HCT116 (cell line): ENCODE measurements around the gene GADD45A. TPM values are rescaled to one million over a fixed set of nuclear protein-coding genes. Genes with fewer than 3 reads are reported as not detected.

Experiments
- ATAC-seq: fragments of 200-7000 bp; cut with Tn5 transposase; 2 replicates; pipeline ENCODE4 v1.9.1; 2020; ENCODE audit warnings: mild to moderate bottlenecking, moderate library complexity
- BruUV-seq: library from RNA; stranded (reverse); fragments of 400-500 nt; replicated peaks from 2 replicates; lab custom pipeline; 2021; lab: Mats Ljungman, UMichigan
- CTCF ChIA-PET: fragments of 300-600 bp; sonication (Branson Sonifier 250); formaldehyde crosslinking; loops from one replicate; lab custom pipeline; 2021; ENCODE audit warnings: antibody characterized with exemption; lab: Charles Lee
- POLR2A ChIA-PET: fragments of 300-600, 350-600 bp; sonication (Branson Sonifier 250); formaldehyde crosslinking; loops from one replicate; lab custom pipeline; 2021; ENCODE audit warnings: antibody characterized with exemption; lab: Charles Lee
- RAD21 ChIA-PET, 2 experiments: fragments of 300-600 bp; sonication (Branson Sonifier 250); formaldehyde crosslinking; loops; one replicate each; lab custom pipeline; 2023; ENCODE audit warnings: low total read pairs in 2 of 2; ENCODE audit not compliant: uncharacterized antibody in 2 of 2, unreplicated experiment in 2 of 2, low non-redundant PET in 1 of 2; lab: Charles Lee
- DNase-seq: peaks from one replicate; pipeline ENCODE4 v3.0.0-alpha.2; 2010; ENCODE audit warnings: low read depth, low spot score
- H2AFZ ChIP-seq: fragments of 200-600 bp; shearing (Covaris generic), sonication (generic); 2 replicates; pipeline ENCODE4 v1.6.1; 2017; ENCODE audit warnings: low read depth, mixed run types, mixed read lengths, antibody characterized with exemption, low read length; ENCODE audit not compliant: poor library complexity, severe bottlenecking
- H3K27ac ChIP-seq: 2 replicates; pipeline ENCODE4 v1.5.1; 2012; ENCODE audit warnings: low read depth, low read length
- H3K27me3 ChIP-seq: fragments of 200-600 bp; sonication (generic); 2 replicates; pipeline ENCODE4 v1.6.1; 2016; ENCODE audit warnings: mixed run types, low read length, mixed read lengths; ENCODE audit not compliant: insufficient read depth
- H3K36me3 ChIP-seq, 2 experiments: fragments of 200-500 bp in 1 of 2; fragments of 200-600 bp in 1 of 2; sonication (Bioruptor generic) in 1 of 2; sonication (generic) in 1 of 2; 2 replicates each; pipeline versions ENCODE4 v1.5.1 to v1.6.1; 2014 to 2016; ENCODE audit warnings: low read length in 2 of 2, inconsistent platforms in 1 of 2, mixed read lengths in 1 of 2, mixed run types in 1 of 2; ENCODE audit not compliant: insufficient read depth in 2 of 2, control insufficient read depth in 1 of 2
- H3K4me1 ChIP-seq, 2 experiments: fragments of 200-600 bp in 1 of 2; sonication (generic) in 1 of 2; 2 replicates each; pipeline versions ENCODE4 v1.5.1 to v1.6.1; 2012 to 2017; ENCODE audit warnings: low read length in 2 of 2, inconsistent platforms in 1 of 2, mild to moderate bottlenecking in 1 of 2, mixed read lengths in 1 of 2, mixed run types in 1 of 2, moderate library complexity in 1 of 2; ENCODE audit not compliant: insufficient read depth in 2 of 2, control insufficient read depth in 1 of 2
- H3K4me2 ChIP-seq: fragments of 200-600 bp; sonication (generic); 2 replicates; pipeline ENCODE4 v1.6.1; 2017; ENCODE audit warnings: mixed run types, low read length, mixed read lengths
- H3K4me3 ChIP-seq, 2 experiments: fragments of 200-600 bp in 1 of 2; sonication (generic) in 1 of 2; replicated peaks in 1 of 2; 2 replicates each; pipeline ENCODE4 v1.5.1; 2011 to 2016; ENCODE audit warnings: low read length in 2 of 2, control low read depth in 1 of 2, low read depth in 1 of 2, mild to moderate bottlenecking in 1 of 2, mixed read lengths in 1 of 2, mixed run types in 1 of 2
- H3K79me2 ChIP-seq: fragments of 200-600 bp; sonication (generic); 2 replicates; pipeline ENCODE4 v1.6.1; 2017; ENCODE audit warnings: mild to moderate bottlenecking, mixed run types, low read length, moderate library complexity, mixed read lengths; ENCODE audit not compliant: insufficient read depth
- H3K9ac ChIP-seq: fragments of 200-600 bp; sonication (generic); 2 replicates; pipeline ENCODE4 v1.6.1; 2016; ENCODE audit warnings: low read length, mixed read lengths
- H3K9me2 ChIP-seq: fragments of 200-600 bp; sonication (generic), shearing (Covaris generic); 2 replicates; pipeline ENCODE4 v1.6.1; 2017; ENCODE audit warnings: mixed run types, mild to moderate bottlenecking, moderate library complexity; ENCODE audit not compliant: insufficient read depth
- H3K9me3 ChIP-seq, 2 experiments: fragments of 200-500 bp in 1 of 2; fragments of 200-600 bp in 1 of 2; sonication (Bioruptor generic) in 1 of 2; sonication (generic) in 1 of 2; 2 replicates each; pipeline ENCODE4 v1.6.1; 2014 to 2017; ENCODE audit warnings: low read length in 2 of 2, mixed read lengths in 2 of 2, inconsistent platforms in 1 of 2, low read depth in 1 of 2, mild to moderate bottlenecking in 1 of 2, mixed run types in 1 of 2, moderate library complexity in 1 of 2; ENCODE audit not compliant: control insufficient read depth in 1 of 2, insufficient read depth in 1 of 2
- H4K20me1 ChIP-seq: fragments of 200-600 bp; sonication (generic), shearing (Covaris generic); 2 replicates; pipeline ENCODE4 v1.6.1; 2017; ENCODE audit warnings: mixed run types, mild to moderate bottlenecking, moderate library complexity; ENCODE audit not compliant: insufficient read depth
- CEBPB ChIP-seq: IDR thresholded peaks from 2 replicates; pipeline ENCODE4 v1.6.1; 2012; ENCODE audit warnings: low read depth
- EZH2 ChIP-seq: fragments of 200-600 bp; sonication (generic); IDR thresholded peaks from 2 replicates; pipeline ENCODE4 v1.6.1; 2017; ENCODE audit warnings: antibody characterized with exemption, mixed run types
- RAD21 ChIP-seq: IDR thresholded peaks from 2 replicates; pipeline ENCODE4 v1.6.1; 2012; ENCODE audit warnings: low read depth, mild to moderate bottlenecking
- SP1 ChIP-seq: IDR thresholded peaks from 2 replicates; pipeline ENCODE4 v1.6.1; 2012; ENCODE audit warnings: low read depth
- ZNF274 ChIP-seq: fragments of 200-500 bp; sonication (Bioruptor generic); IDR thresholded peaks from 2 replicates; pipeline ENCODE4 v1.6.1; 2014; ENCODE audit warnings: mild to moderate bottlenecking, low read depth, low read length, inconsistent platforms
- intact Hi-C: fragments of 100-400 bp; cut with micrococcal nuclease; formaldehyde crosslinking; loops from 2 replicates; pipeline ENCODE4 v1.10.0; 2022
- total RNA-seq: library from RNA; stranded (reverse); gene quantifications from one replicate; pipeline ENCODE4 v1.2.1, GENCODE V29; 2021; ENCODE audit not compliant: unreplicated experiment
- TF ChIP-seq, protein P1 (sequence below): IDR thresholded peaks from 2 replicates; pipeline ENCODE4 v1.6.1; 2012; ENCODE audit warnings: low read depth
- TF ChIP-seq, protein P2 (sequence below), 3 experiments: fragments of 200-600 bp in 1 of 3; sonication (generic) in 1 of 3; IDR thresholded peaks in 2 of 3; conservative IDR thresholded peaks in 1 of 3; 2 replicates each; pipeline ENCODE4 v1.5.1; 2012 to 2017; ENCODE audit warnings: low read depth in 2 of 3, low read length in 2 of 3, antibody characterized with exemption in 1 of 3, borderline replicate concordance in 1 of 3, control low read depth in 1 of 3, mild to moderate bottlenecking in 1 of 3, mixed read lengths in 1 of 3, mixed run types in 1 of 3, moderate library complexity in 1 of 3; ENCODE audit not compliant: insufficient read depth in 1 of 3

The GADD45A gene
- total RNA-seq, 1 experiment from 2014 or later = 105 TPM

GRCh38 chr1:67708606-67709005 lies 23.6 kb downstream of the GADD45A start (continued):
- TF ChIP-seq, protein P1, sequence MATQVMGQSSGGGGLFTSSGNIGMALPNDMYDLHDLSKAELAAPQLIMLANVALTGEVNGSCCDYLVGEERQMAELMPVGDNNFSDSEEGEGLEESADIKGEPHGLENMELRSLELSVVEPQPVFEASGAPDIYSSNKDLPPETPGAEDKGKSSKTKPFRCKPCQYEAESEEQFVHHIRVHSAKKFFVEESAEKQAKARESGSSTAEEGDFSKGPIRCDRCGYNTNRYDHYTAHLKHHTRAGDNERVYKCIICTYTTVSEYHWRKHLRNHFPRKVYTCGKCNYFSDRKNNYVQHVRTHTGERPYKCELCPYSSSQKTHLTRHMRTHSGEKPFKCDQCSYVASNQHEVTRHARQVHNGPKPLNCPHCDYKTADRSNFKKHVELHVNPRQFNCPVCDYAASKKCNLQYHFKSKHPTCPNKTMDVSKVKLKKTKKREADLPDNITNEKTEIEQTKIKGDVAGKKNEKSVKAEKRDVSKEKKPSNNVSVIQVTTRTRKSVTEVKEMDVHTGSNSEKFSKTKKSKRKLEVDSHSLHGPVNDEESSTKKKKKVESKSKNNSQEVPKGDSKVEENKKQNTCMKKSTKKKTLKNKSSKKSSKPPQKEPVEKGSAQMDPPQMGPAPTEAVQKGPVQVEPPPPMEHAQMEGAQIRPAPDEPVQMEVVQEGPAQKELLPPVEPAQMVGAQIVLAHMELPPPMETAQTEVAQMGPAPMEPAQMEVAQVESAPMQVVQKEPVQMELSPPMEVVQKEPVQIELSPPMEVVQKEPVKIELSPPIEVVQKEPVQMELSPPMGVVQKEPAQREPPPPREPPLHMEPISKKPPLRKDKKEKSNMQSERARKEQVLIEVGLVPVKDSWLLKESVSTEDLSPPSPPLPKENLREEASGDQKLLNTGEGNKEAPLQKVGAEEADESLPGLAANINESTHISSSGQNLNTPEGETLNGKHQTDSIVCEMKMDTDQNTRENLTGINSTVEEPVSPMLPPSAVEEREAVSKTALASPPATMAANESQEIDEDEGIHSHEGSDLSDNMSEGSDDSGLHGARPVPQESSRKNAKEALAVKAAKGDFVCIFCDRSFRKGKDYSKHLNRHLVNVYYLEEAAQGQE = no peak

DNA sequence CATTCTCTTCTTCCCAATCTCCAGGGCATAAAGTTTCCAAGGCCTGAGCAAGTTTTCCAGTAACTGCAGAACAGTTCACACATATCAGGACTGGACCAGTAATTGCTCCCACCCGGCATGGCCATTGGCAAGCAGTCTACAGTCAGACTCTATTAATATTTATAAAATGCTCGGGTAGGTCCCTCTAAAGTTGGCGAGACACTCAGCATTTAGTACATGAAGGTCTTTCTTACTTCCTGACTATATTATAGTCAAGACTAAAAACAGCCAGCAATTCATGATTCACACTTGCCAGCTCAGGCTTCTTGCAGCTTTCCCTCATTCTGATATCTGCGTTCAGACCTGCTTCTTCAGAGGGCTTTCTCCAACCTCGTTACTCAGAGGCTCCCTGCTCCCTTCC lies 25.4 kb downstream of the GADD45A start:
- H3K36me3 ChIP-seq = no peaks in the 10 kb centered on the region
- TF ChIP-seq, protein P2, sequence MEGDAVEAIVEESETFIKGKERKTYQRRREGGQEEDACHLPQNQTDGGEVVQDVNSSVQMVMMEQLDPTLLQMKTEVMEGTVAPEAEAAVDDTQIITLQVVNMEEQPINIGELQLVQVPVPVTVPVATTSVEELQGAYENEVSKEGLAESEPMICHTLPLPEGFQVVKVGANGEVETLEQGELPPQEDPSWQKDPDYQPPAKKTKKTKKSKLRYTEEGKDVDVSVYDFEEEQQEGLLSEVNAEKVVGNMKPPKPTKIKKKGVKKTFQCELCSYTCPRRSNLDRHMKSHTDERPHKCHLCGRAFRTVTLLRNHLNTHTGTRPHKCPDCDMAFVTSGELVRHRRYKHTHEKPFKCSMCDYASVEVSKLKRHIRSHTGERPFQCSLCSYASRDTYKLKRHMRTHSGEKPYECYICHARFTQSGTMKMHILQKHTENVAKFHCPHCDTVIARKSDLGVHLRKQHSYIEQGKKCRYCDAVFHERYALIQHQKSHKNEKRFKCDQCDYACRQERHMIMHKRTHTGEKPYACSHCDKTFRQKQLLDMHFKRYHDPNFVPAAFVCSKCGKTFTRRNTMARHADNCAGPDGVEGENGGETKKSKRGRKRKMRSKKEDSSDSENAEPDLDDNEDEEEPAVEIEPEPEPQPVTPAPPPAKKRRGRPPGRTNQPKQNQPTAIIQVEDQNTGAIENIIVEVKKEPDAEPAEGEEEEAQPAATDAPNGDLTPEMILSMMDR (IDR thresholded peaks at IDR 0.05 in 2 of 3, conservative IDR thresholded peaks at IDR 0.05 in 1 of 3; ENCODE audit: borderline replicate concordance in 1 of 3, insufficient read depth in 1 of 3, low read depth in 2 of 3, low read length in 2 of 3) = no peak
- TF ChIP-seq SP1 (0 out of 2 replicates have a peak, but pooled peaks have one; percentile 17), CEBPB (no peak), EZH2 (no peak), RAD21 (no peak), ZNF274 (no peak)
- H3K9me2 ChIP-seq = no peaks in the 10 kb centered on the region
- ATAC-seq (no peak), DNase-seq (no peak)
- peaks cover 53 to 70% of the 10 kb centered on the region in 2 experiments for H3K4me1 ChIP-seq
- no peaks in the 10 kb centered on the region for H4K20me1 ChIP-seq
- no peak overlapping the region for H3K9ac ChIP-seq
- intact Hi-C loops = no loop called here
- no peaks in the 10 kb centered on the region for H3K79me2 ChIP-seq
- no peak overlapping the region for H3K27ac ChIP-seq
- H3K9me3 ChIP-seq = no peaks in the 10 kb centered on the region
- H3K27me3 ChIP-seq = no peaks in the 10 kb centered on the region
- no peak overlapping the region for H3K4me3 ChIP-seq
- ChIA-PET RAD21 (no interaction called here), CTCF (interaction anchor here (2.5 kb wide), 1 partner anchor 10 kb away, joined by 12 read pairs; no protein-coding TSS in a partner anchor), POLR2A (no interaction called here)
- H3K4me2 ChIP-seq = peak overlapping the region; percentile 20; the same call in 1 of the 2 replicates
- no TSS peak for BruUV-seq
- H2AFZ ChIP-seq = no peak overlapping the region
